Brain microvascular endothelial cell (primary cell): ENCODE results near the gene CD160.

ENCODE experiments used
- DNase-seq: peaks from one replicate; pipeline ENCODE4 v3.0.0-alpha.2; 2020
- H3K27ac ChIP-seq: fragments of 250-450 bp; sonication (Bioruptor Pico); 2 replicates; pipeline ENCODE4 v1.5.1; 2020; ENCODE audit warnings: mild to moderate bottlenecking, moderate library complexity
- H3K27me3 ChIP-seq: fragments of 250-450 bp; sonication (Bioruptor Pico); replicated peaks from 2 replicates; pipeline ENCODE4 v1.5.1; 2020; ENCODE audit warnings: mild to moderate bottlenecking
- H3K36me3 ChIP-seq: fragments of 250-450 bp; sonication (Bioruptor Pico); replicated peaks from 2 replicates; pipeline ENCODE4 v1.5.1; 2020; ENCODE audit warnings: mild to moderate bottlenecking
- H3K4me3 ChIP-seq: 2 replicates; pipeline ENCODE4 v1.5.1; 2011; ENCODE audit warnings: low read depth, mild to moderate bottlenecking, control low read depth, low read length, moderate library complexity
- in situ Hi-C: cut with HindIII; loops from 2 replicates; pipeline ENCODE4 v1.10.0; 2017; ENCODE audit warnings: low sequenced_read_pairs, low pct_ligation_motif_present
- TF ChIP-seq, protein P1 (sequence below): IDR thresholded peaks from 2 replicates; pipeline ENCODE4 v1.5.1; 2011; ENCODE audit warnings: low read depth, mild to moderate bottlenecking, moderate library complexity, low read length, control low read depth, inconsistent platforms; ENCODE audit errors: missing control alignments

The CD160 gene

DNA sequence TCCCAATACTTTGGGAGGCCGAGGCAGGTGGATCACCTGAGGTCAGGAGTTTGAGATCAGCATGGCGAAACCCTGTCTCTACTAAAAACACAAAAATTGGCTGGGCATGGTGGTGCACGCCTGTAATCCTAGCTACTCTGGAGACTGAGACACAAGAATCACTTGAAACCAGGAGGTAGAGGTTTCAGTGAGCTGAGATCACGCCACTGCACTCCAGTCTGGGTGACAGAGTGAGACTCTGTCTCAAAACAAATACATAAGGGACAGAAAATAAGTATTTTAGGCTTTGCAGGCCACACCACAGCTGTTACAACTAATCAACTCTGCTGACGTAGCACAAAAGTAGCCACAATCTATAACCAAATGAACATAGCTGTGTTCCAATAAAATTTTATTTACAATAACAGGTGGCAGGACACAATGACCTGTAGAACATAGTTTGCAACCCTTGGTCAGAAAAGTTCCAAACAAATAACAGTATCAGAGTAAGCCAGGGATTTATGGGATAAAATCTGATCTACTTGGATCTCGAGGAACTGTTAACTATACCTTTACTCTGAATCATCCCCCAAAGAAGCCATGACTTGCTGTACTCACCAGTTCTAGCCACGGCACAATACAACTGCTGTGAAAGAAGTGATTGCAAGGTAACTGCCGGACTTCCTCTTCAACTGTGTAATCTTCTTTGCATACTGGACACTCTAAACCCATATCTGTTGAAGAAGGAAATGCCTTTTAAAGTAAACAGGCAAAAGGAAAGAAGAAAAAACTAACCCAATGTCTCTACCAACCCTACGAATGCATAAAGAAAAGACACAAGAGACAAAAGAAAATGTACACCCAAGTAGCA, 28.3 kb downstream of the CD160 start:
- in situ Hi-C loops = no loop called here
- Histone ChIP-seq H3K36me3 (peaks cover 33% of the 10 kb centered on the region), H3K4me3 (no peak overlapping the region), H3K27ac (no peak overlapping the region), H3K27me3 (no peaks in the 10 kb centered on the region)
- no peak for DNase-seq
- TF ChIP-seq, protein P1, sequence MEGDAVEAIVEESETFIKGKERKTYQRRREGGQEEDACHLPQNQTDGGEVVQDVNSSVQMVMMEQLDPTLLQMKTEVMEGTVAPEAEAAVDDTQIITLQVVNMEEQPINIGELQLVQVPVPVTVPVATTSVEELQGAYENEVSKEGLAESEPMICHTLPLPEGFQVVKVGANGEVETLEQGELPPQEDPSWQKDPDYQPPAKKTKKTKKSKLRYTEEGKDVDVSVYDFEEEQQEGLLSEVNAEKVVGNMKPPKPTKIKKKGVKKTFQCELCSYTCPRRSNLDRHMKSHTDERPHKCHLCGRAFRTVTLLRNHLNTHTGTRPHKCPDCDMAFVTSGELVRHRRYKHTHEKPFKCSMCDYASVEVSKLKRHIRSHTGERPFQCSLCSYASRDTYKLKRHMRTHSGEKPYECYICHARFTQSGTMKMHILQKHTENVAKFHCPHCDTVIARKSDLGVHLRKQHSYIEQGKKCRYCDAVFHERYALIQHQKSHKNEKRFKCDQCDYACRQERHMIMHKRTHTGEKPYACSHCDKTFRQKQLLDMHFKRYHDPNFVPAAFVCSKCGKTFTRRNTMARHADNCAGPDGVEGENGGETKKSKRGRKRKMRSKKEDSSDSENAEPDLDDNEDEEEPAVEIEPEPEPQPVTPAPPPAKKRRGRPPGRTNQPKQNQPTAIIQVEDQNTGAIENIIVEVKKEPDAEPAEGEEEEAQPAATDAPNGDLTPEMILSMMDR = no peak

DNA sequence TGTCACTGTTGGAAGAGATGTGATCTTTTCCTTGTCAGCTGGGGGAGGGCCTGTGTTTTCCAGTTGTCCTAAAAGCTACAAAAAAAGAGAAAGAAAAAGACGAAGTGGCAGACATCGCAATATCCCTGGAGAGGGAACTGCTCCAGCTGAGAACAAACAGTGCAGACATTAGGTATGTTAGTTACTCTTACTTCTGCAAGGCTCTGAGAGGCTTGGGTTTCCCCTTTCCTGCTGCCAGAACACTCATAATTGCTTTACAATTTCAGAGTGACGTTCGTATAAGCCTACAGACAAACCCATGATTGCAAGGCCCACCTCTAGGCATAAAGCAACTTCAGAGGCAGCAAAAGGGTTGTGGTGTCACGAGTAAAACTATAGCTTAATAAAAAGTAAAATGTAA, 31.1 kb downstream of the CD160 start:
- TF ChIP-seq, protein P1 = no peak
- Histone ChIP-seq H3K4me3 (no peak overlapping the region), H3K27me3 (no peaks in the 10 kb centered on the region), H3K36me3 (peaks cover 23% of the 10 kb centered on the region), H3K27ac (no peak overlapping the region)
- in situ Hi-C loops = no loop called here
- DNase-seq = no peak

DNA sequence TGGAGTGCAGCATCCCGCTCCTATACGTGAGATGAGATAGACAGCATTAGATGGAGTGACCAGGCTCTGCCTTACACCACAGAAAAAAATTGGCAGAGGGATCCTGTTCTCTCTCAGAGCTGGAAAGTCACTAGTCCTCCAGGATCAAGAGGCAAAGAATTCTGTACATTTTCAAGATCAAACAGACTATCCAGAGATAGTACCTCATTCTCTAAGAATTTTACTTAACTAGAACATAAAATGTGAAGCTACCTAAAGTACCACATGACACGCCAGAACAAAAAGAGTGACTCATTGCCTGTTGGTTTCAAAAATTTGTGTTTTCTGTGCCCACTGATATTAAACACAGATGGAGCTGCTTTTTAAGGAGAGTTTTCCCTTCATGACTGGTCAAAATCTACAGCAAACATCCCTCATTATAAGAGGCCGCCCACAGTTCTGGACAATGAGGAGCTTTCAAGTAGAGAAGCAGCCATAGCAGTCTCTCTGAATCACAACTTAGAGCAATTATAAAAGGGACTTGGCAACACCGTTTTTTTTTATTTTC, 32.3 kb downstream of the CD160 start:
- TF ChIP-seq, protein P1 = no peak
- no peak overlapping the region for H3K4me3 ChIP-seq
- H3K27ac ChIP-seq = peak overlapping the region; percentile 44
- H3K27me3 ChIP-seq = no peaks in the 10 kb centered on the region
- peaks cover 23% of the 10 kb centered on the region for H3K36me3 ChIP-seq
- peak; percentile 58 for DNase-seq
- in situ Hi-C loops = no loop called here

DNA sequence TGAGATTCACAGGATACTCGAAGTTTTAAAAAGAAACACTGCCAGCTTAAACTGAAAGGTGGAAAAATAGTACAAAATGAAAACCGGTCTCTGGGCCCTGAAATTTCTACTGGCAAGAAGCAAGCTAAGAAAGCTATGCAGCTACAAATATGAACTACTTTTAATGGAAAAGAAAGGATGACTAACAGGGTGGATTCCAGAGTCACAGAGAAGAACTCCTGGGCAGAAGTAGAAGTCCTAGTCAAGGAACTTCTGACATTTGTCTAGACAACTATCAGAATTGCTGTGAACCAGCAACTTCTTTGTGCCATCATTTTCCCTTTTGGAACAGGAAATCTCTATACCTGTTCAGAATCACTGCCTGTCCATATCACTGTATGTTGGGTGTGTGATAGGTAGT, 38.1 kb downstream of the CD160 start:
- no peak overlapping the region for H3K27ac ChIP-seq
- no peak for DNase-seq
- H3K36me3 ChIP-seq = peaks cover 10% of the 10 kb centered on the region
- in situ Hi-C loops = no loop called here
- TF ChIP-seq, protein P1 = no peak
- H3K4me3 ChIP-seq = no peak overlapping the region
- no peaks in the 10 kb centered on the region for H3K27me3 ChIP-seq

DNA sequence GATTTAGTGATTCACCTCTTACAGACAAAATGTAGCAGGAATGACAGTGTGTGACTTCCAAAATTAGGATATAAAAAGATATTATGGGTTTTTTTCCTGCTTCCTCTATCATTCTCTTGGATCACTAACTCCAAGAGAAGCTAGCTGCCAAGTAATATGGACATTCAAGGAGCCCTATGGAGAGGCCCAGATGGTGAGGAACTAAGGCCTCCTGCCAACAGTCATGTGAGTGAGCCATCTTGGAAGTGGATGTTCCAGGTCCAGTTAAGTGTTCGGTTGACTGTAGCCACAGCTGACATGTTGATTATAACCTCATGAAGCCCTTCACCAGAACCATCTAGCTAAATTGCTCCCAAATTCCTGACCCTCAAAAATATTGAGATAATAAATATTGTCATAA, 38.8 kb downstream of the CD160 start:
- H3K27ac ChIP-seq = no peak overlapping the region
- no peak for DNase-seq
- H3K36me3 ChIP-seq = peaks cover 10% of the 10 kb centered on the region
- TF ChIP-seq, protein P1 = no peak
- no peaks in the 10 kb centered on the region for H3K27me3 ChIP-seq
- no peak overlapping the region for H3K4me3 ChIP-seq
- in situ Hi-C loops = no loop called here

DNA sequence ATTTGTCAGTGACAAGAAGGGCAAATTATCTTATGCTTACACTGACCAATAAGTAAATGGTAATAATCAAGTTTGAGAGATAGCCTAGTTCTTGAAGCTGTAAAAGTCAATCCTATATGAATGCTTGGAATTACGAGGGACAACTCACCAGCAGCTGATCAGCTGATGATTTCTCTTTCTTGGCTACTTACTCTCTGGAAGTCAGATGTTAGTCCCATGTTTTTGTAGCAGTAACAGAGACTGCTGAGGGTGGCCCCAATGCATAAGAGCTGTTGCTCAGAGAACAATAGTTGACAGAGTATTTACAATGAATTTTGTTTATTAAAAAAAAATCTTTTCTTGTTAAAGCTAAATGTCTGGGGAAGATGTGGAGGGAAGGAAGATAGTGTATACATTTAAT, 39.3 kb downstream of the CD160 start:
- H3K36me3 ChIP-seq = peaks cover 10% of the 10 kb centered on the region
- in situ Hi-C loops = no loop called here
- H3K27ac ChIP-seq = no peak overlapping the region
- TF ChIP-seq, protein P1 = no peak
- DNase-seq = no peak
- H3K4me3 ChIP-seq = no peak overlapping the region
- no peaks in the 10 kb centered on the region for H3K27me3 ChIP-seq
